DMS 273 (cell line): ENCODE data around the gene LRRC63.

ENCODE experiments used
- DNase-seq: peaks from one replicate; lab custom pipeline; 2025; ENCODE audit not compliant: unreplicated experiment; lab: John Stamatoyannopoulos, UW

LRRC63 gene

GRCh38 chr13:46310066-46310465 is 98.3 kb downstream of the LRRC63 start:
- DNase-seq: no peak

- DNase-seq: no peak
These were observed 99.5 kb downstream of the LRRC63 start for GRCh38 chr13:46311217-46311616.

GRCh38 chr13:46313024-46313423 is 101.3 kb downstream of the LRRC63 start:
- DNase-seq: no peak

GRCh38 chr13:46313432-46314257 is 101.9 kb downstream of the LRRC63 start:
- no peak for DNase-seq

- no peak for DNase-seq
These were observed 102.9 kb downstream of the LRRC63 start for GRCh38 chr13:46314587-46314986.

DNA sequence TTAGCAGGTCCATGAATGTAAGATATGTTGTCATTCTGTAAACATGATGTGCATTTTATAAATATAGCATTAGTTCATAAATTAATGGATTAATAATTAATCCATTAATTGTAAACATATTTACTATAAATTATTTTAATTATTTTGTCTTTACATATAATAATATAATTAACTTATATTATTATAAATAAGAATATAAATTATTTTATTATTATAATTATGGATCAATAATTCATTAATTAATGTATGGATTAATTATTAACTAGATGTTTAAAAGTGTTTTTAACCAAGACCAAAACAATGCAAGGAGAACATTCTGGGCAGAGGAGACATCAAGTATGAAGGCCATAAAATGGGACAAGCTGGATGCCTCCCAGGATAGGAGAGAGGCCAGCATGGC is 103.3 kb downstream of the LRRC63 start:
- DNase-seq: no peak

- DNase-seq: no peak
These were observed 103.9 kb downstream of the LRRC63 start for GRCh38 chr13:46315491-46316075.

- no peak for DNase-seq
These were observed 105.4 kb downstream of the LRRC63 start for GRCh38 chr13:46317120-46317519.

DNA sequence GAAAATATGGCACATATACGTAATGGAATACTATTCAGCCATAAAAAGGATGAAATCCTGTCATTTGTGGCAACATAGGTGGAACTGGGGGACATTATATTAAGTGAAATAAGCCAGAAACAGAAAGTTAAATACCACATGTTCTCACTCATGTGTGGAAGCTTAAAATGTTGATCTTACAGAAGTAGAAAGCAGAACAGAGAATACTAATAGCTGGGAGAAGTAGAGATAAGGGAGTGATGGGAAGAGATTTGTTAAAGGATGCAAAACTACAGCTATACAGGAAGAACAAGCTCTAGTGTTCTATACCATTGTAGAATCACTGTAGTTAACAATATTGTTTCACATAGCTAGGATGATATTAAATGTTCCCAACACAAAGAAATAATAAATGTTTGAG is 107.3 kb downstream of the LRRC63 start:
- no peak for DNase-seq

GRCh38 chr13:46320406-46320805 is 108.7 kb downstream of the LRRC63 start:
- no peak for DNase-seq

GRCh38 chr13:46320821-46321220 is 109.1 kb downstream of the LRRC63 start:
- DNase-seq: no peak

GRCh38 chr13:46321494-46322225 is 109.9 kb downstream of the LRRC63 start:
- peak; percentile 64 for DNase-seq

DNA sequence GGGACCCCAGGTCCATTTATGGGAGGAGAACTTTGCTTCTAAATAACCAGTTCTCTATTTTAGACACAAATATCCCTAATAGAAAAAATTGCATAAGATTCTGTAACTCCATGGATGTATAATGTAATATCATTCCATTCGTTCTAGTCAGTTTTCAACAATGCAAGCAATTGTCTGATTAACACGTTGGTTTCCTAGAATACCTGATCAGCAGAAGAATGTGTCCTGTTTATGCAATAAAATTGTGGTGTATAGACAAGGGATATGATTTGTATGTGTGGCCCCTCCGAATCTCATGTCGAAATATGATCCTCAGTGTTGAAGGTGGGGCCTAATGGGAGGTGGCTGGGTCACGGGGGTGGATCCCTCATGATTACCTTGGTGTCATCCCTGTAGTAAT is 113.2 kb downstream of the LRRC63 start:
- DNase-seq: no peak
